GM18511 (cell line): ENCODE data around the gene CTXND2.
"Not testable (repeated sequence)": the region's sequence is repeated elsewhere in the genome, so short reads cannot be mapped to it uniquely, and the experiment has no call there.

Experiments used
- ATAC-seq: cut with Tn5 transposase; IDR thresholded peaks from one replicate; pipeline ENCODE4 v1.9.1; 2021; ENCODE audit warnings: mild to moderate bottlenecking, moderate library complexity; ENCODE audit not compliant: unreplicated experiment

Gene CTXND2

GRCh38 chr1:150888727-150889126 is 1.8 kb downstream of the CTXND2 start:
- no peak for ATAC-seq

GRCh38 chr1:150890033-150890416 is 3.1 kb downstream of the CTXND2 start:
- peak; percentile 70 for ATAC-seq

- no peak for ATAC-seq
Measured at GRCh38 chr1:150893336-150893913, 6.5 kb downstream of the CTXND2 start.

- no peak for ATAC-seq
Measured at GRCh38 chr1:150895618-150896017, 8.7 kb downstream of the CTXND2 start.

GRCh38 chr1:150899795-150900194 is 12.9 kb downstream of the CTXND2 start:
- ATAC-seq, result not testable (repeated sequence)

GRCh38 chr1:150902346-150902745 is 15.4 kb downstream of the CTXND2 start:
- ATAC-seq, result no peak

GRCh38 chr1:150902751-150903150 is 15.8 kb downstream of the CTXND2 start:
- ATAC-seq, result no peak

- ATAC-seq, result no peak
Measured at GRCh38 chr1:150905301-150905700, 18.4 kb downstream of the CTXND2 start.

GRCh38 chr1:150906329-150906728 is 19.4 kb downstream of the CTXND2 start:
- no peak for ATAC-seq

- no peak for ATAC-seq
Measured at GRCh38 chr1:150906813-150907212, 19.9 kb downstream of the CTXND2 start.

- no peak for ATAC-seq
Measured at GRCh38 chr1:150909585-150910180, 22.7 kb downstream of the CTXND2 start.

GRCh38 chr1:150912623-150913022 is 25.7 kb downstream of the CTXND2 start:
- no peak for ATAC-seq

GRCh38 chr1:150917387-150917786 is 30.5 kb downstream of the CTXND2 start:
- no peak for ATAC-seq

- peak; percentile 59 for ATAC-seq
Measured at GRCh38 chr1:150922519-150922975, 35.6 kb downstream of the CTXND2 start.

GRCh38 chr1:150925080-150925479 is 38.1 kb downstream of the CTXND2 start:
- ATAC-seq, result no peak

GRCh38 chr1:150926097-150926741 is 39.3 kb downstream of the CTXND2 start, which contains the start of gene SETDB1:
Gene SETDB1 (plus strand): TSS chr1:150926363. CDS start chr1:150927715, 1,352 bp downstream.
- ATAC-seq, result peak; percentile 88

GRCh38 chr1:150927624-150928023 is 40.7 kb downstream of the CTXND2 start:
- ATAC-seq, result no peak

GRCh38 chr1:150928286-150928685 is 41.4 kb downstream of the CTXND2 start:
- ATAC-seq, result no peak

GRCh38 chr1:150928775-150929174 is 41.8 kb downstream of the CTXND2 start:
- not testable (repeated sequence) for ATAC-seq

GRCh38 chr1:150931773-150932172 is 44.8 kb downstream of the CTXND2 start:
- no peak for ATAC-seq

GRCh38 chr1:150944856-150945255 is 57.9 kb downstream of the CTXND2 start:
- ATAC-seq, result no peak

- ATAC-seq, result no peak
Measured at GRCh38 chr1:150954708-150955107, 67.8 kb downstream of the CTXND2 start.
